HG02884 (cell line): ENCODE measurements around the gene C5.
A peak's percentile ranks its signal among the peaks of the same experiment; 100 is the strongest.

ENCODE experiments used
- ATAC-seq: cut with Tn5 transposase; IDR thresholded peaks from one replicate; pipeline ENCODE4 v1.9.1; 2021; ENCODE audit warnings: mild to moderate bottlenecking, moderate library complexity; ENCODE audit not compliant: unreplicated experiment

The C5 gene

DNA sequence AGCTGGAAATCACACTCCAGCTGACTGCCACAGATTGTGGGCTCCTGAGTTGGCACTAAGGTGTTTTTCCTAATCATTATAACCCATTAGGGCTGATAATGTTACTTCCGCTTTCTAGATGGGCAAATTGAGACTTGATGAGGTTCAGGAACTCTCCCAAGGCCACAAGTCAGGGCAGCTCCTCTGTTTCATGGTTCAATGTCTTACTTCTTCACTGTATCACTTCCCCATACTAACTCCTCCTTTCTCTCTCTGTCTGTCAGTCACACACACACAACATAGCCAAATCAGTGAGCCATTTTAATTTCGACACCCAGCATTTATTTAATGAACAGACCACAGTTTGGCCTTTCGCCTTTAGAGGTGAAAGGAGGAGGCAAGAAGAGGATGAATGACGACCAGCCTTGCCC lies 105.6 kb downstream of the C5 start:
- peak; percentile 97 for ATAC-seq

GRCh38 chr9:120942186-120943001 lies 107.7 kb downstream of the C5 start:
- no peak for ATAC-seq

DNA sequence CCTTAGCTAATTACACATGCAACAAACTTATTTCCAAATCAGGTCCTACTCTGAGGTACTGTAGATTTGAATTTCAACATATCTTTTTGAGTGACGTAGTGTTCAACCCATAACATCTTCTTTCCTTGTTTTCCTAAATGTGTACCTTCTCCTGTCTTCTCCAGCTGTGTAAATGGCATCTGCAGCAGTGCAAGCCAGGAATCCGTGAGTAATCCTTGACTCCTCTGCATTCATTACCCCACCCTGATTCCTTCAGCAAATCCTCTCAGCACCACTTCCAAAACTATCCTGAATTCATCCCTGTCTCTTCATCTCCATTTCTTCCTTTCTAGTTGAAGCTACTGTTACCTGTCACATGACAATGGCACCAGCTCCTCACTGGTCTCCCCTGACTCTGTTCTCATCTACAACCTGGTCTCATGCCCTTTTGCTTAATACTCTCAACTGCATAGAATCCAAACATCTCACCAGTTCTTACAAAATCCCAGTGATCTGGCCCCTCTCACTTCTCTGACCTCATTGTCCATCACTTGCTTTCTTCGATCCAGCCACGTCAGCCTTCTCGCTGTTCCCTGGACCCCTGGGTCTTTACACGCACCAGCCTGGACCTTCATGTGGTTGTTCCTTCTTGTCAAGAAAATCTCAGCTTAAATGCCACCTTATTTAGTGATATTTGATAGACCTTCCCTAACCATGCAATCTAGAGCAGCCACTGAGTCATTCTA lies 108.9 kb downstream of the C5 start:
- ATAC-seq = no peak

DNA sequence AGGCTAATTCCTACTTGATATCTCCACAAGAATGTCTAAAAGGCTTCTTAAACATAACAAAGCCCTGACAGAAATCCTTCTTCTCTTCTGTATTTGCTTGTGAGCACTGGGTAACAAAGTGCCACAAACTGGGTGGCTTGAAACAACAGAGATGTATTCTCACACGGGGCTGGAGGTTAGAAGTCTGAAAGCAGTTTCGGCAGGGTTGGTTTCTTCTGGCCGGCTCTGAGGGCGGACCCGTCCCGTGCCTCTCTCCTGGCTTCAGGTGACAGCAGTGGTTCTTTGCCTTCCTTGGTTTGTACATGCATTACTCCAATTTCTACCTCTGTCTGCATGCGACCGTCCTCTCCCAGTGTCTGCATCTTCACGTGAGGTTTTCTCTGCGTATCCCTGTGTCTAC lies 109.5 kb downstream of the C5 start:
- ATAC-seq = no peak

- ATAC-seq = no peak
Measured at GRCh38 chr9:120938851-120939250, 111.2 kb downstream of the C5 start.

DNA sequence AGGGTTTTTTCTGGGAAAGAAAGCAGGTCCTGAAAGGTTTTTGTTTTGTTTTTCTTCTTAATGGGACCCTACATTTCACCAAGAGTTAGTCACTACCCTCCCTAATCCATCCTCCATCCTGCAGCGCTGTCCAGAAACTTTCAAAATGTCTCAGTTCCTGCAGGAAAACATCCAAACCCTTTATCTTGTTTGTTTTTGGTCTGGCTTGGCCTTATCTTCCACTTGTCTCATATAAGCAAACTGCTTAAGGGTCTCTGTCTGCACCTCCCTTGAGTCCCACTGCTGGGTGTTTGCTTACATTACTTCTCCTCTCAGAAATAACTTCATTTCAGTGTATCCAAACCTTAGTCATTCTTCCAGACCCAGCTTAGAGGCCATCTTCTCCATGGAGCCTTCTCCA lies 112.5 kb downstream of the C5 start:
- ATAC-seq = no peak

DNA sequence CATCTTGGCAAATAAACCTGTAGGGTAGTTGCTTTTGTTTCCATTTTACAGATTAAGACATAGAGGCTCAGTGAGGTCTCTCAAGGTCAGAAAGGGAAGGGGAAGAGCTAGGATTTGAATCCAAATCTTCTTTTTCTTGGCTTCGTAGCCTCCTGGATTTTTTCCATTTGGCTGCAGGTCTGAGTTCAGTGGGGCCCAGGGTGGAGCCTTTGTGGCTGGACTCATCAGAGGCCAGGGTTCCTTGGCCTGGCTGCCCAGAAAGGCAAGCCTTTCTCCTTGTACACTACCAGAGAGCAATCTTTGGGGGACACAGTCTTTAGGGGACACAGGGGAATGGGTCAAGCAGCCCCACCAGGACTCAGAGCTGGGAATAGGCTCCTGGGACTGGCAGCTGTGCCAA lies 112.9 kb downstream of the C5 start:
- ATAC-seq = no peak

DNA sequence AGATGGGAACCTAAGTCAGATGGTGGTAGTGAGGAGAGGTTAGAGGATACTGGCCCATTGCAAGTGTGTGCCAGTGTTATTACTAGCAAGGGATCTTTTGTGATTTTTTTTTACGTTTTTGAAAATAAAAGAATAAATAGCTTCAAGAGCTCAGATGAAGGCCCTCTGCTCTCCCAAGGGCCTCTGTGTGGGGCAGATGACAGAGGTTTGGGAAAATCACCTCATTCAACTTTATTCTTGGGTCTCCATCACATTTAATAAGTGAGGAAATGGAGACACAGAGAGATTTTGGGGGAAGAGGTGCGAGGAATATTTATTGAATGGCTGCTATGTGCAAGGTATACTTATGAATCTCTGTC lies 113.3 kb downstream of the C5 start:
- no peak for ATAC-seq

- ATAC-seq = no peak
Measured at GRCh38 chr9:120936011-120936763, 113.9 kb downstream of the C5 start.

GRCh38 chr9:120935383-120935857 lies 114.7 kb downstream of the C5 start:
- ATAC-seq = no peak

- no peak for ATAC-seq
Measured at GRCh38 chr9:120934281-120934680, 115.8 kb downstream of the C5 start.

DNA sequence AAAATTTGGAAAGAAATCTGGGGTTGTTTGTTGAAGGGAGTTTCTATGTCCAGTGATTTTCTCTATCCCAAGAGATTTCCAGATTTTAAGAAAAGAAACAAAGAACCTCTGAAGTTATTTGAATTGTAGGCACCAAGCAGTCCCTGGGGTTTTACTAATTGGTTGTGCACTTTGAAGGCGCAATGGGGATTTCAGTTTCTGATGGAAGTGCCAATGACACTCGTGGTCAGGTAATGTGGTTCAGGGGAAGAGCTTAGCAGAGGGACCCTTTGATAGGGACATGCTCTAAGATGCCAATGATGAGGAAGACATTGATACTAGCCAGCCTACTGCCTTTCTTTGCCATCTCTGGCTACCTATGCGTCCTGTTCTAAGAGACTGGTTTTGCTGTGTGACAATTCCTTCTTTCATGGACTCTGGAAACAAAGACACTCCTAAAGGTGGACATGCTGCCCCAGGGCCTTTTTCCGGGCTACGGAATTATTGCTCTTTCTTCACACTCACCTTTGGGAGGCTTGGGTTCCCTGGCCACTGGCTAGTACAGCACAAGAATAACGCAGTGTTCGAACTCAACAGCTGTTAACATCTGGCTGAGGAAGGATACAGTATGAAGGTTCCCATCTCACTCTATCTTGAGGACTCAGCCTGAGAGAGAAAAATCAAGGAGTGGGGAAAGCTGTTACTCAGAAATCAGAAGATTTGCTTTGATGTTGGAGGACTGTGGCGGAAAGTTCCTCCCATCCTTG lies 116.6 kb downstream of the C5 start:
- ATAC-seq = no peak

GRCh38 chr9:120932086-120932823 lies 117.8 kb downstream of the C5 start:
- ATAC-seq = peak; percentile 0

GRCh38 chr9:120931231-120932085 lies 118.6 kb downstream of the C5 start:
- peak; percentile 48 for ATAC-seq

GRCh38 chr9:120929229-120929791 lies 120.8 kb downstream of the C5 start:
- no peak for ATAC-seq

DNA sequence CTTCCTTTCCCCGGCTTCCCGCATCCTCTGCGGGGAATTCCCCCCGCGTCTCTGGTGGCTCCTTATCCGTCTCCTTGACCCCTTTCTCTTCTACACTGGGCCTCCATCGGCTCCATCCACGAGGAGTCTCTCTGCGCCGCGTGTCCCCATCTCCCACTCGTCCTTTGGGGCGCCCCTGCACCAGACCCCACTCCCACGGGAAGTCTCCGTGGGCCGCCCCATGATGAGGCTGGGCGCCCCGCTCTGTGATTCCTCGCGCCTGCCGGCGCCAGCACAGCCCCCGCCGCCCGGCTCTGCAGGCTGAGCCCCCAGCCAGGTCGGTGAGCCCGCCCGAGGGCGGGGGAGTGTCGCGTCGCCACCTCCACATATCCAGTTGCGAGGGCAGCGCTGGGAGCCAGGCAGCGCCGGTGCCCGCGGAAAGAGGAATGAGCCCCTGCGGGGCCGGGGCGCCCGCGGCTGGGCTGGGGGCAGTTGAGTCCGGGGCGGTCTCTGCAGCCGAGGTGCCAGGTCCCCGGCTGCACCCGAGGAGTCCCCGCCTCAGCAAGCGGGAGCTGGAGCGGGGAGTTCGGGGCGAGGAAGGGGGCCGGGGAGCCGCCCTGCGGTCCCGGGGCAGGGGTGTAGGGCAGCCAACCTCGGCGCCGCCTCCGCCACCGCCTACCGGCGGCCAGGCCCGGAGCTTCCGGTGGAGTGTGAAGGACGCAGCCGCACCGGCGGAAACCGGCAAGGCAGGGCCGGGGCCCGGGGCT lies 121.4 kb downstream of the C5 start:
- ATAC-seq = no peak

DNA sequence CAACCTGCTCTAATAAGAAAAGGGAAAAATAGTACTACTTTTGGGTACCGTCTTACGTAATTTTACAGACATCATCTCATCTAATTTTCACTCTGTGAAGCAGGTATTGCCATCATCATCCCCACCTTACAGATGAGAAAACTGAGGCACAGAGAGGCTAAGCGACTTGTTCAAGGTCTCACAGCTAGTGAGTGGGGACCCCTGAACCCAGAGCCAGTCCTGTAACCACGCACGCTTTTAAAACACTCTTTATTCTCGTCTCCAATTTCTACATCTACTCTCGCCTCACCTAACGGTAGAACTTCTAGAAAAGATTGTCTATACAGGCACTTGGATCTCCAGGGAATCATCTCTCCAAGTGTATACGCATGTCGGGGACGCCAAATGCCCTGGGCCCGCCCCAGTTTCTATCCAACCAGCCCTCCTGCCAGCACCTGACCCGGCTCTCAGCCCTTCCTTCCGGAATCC lies 122.0 kb downstream of the C5 start:
- no peak for ATAC-seq
